Fibroblast of skin of right biceps (primary cell): Measurements from ENCODE around the gene GSX2.
A peak's percentile ranks its signal among the peaks of the same experiment; 100 is the strongest.

Experiments used
- DNase-seq: peaks from one replicate; pipeline ENCODE4 v3.0.0-alpha.2; 2013

GSX2 gene

DNA sequence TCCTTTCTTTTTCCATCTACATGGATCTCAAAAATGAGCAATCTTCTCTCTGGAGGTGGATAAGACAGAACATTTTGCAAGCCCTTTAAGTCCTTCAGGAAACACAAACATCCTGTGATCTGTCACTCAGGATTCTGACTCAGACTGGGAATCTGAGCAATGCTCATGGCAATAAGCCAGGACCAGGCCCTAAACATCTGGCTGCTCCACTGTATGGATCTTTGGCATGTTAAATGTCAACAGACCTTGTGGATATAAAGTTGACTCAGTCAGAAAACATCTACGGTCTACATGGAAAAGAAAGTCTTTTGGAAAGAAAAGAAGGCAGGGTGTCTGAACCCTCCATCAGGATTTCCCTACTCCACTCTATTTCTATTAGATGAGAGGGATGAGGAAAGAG, 17.8 kb upstream of the GSX2 start:
- DNase-seq: peak; percentile 99

DNA sequence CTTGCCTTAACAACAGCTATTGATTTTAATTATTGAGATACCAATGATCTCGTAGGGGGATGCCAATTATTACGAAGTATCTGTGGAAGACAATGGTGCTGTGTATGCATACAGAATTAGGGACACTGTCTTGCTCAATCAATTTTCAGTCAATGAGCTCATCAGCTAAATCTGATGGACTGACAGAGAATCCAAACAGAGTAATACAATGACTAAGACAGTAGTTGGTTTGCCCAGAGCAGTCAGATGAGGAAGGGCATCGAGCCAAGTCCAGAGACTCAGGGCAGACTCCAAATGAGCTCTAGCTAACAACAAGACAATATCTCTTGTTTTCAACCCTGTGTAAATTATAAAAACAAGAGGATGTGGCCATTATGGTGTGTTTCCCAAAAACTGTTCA, 14.7 kb upstream of the GSX2 start:
- DNase-seq: peak; percentile 91

- no peak for DNase-seq
Measured at GRCh38 chr4:54089875-54090274, 10.1 kb upstream of the GSX2 start.

- DNase-seq: no peak
Measured at GRCh38 chr4:54090404-54090803, 9.6 kb upstream of the GSX2 start.

DNA sequence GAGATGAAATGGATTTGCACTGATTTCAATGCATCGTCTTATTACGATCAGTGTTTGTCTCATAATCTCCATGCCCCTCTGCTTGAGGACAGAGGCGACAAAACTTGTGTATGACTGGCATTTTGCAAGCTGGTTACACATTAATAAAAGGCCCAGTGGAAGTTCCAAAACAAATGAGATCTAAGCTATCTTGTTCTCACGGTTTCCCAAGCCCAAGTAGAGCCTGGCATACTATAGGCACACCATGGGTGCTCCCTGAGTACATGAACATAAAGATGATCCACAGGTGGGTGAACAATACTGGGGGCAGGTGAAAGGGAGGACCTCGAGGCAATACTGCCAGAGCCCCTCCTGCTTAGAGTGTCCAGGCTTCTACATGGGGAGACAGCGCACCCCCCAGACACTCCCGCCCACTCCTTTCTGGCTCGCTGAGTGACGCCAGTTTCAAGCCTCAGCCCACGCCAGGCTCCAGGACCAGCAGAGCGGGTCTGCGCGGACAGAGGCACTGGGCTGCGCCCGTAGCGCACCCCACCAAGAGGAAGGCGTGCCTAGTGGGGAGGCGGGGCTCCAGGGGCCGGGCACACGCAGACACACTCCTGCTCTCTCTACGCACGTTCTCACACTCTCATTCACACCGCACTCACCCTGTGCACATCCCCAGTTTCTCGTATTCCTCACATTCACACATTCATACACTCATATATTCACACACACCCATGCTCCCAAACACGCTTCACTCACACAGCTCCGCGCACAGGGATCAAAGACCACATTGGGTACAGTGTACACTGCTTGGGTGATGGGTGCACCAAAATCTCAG, 8.9 kb upstream of the GSX2 start:
- no peak for DNase-seq

GRCh38 chr4:54091637-54092404, 8.1 kb upstream of the GSX2 start:
- DNase-seq: peak; percentile 62

DNA sequence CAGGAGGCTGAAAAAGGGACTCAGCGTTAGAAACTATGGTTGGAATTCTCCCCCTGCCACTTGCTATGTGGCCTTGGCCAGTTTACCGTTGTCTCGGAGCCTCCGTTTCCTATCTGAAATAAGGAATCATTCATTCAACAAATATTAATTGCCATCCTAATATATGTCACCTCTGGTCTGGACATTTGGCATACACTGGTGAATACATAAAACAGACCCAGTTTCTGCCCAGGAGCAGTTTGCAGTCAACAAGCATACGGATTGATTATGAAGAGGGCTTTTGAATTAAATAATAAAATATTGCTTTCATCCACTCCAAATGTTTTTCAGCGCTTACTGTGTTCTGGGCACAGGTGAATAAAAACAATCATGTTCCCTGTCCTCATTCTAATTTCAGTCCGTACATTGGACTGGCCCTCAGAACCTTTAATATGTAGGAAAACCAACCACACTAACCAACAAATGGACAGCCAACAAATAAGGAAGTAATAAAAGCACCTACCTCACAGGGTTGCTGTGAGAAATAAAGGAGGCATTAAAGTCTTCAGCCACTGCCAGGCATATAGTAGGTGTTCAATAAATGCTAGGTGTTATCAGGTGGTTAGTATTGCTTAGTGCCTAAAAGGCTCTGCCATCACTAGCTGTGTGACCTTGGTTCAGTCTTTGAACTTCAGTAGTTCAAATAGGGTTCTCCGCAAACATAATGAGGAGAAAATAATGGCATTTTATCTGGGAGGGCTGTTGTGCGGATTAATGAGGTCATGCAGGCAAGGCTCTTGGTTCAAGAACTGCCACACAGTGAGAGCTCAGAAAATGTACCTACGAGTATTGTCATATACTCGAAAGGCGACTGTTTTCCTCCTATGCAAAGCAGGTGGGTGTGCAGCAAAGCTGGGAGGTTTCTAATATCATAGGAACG, 7.3 kb upstream of the GSX2 start:
- DNase-seq: no peak

DNA sequence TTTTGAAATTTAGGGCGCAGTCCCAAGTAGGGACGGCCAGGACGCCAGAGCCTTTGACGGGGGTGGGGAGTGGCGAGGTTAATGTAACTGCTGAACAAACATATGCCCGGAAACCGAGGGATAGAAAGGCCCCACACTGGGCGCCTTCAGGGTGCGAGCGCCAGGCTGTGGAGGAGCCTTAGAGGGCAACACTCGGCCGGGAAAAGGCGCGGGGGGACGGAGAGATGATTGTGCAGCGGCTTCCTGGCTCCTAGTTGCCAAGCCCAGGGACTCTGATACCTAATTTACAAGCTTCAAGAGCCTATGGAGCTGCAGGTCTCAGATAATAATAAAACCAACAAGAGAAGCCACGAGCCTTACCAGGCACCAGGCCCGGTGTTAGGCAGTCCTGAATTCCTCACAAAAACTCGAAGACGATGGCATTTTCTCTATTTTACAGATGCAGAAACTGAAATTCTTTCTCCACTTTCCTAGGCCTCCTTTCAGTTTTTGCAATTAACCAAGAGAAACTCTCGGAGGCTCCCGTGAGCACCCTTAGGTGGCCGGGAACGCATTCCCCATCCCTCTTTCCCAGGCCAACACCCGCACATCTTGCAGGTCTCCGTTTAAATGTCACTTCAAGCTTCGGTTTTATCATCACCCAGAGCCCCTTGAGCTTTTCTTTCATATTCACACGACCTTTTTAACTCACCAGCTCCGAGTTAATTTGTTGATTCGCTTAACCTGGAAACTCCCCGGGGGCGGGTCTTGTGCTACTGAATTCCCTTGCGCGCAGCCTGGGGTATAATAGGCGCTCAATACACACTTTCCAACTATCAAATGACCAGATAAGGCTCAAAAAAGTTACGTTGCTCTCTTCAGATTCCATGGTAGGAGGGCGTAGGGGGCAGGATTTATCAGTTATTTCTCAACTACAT, 6.4 kb upstream of the GSX2 start:
- no peak for DNase-seq

DNA sequence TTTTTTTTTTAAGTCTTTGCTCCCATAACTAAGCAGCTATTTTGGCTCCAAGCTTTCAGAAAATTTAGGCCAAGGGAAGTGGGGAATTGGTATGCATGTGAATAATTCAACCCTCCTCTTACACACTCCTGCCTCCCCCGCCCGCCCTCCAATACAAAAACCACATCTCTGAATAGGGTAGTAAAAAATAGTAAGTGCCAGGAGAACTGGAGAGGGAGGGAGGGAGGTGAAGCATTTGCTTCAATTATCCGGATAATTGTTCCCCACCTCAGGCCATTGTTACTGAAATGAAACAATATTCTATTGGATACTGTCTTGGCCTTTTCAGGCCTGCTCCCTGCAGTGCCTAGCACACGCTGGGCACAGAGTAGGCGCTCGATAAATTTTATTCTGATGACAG, 5.5 kb upstream of the GSX2 start:
- peak; percentile 52 for DNase-seq

DNA sequence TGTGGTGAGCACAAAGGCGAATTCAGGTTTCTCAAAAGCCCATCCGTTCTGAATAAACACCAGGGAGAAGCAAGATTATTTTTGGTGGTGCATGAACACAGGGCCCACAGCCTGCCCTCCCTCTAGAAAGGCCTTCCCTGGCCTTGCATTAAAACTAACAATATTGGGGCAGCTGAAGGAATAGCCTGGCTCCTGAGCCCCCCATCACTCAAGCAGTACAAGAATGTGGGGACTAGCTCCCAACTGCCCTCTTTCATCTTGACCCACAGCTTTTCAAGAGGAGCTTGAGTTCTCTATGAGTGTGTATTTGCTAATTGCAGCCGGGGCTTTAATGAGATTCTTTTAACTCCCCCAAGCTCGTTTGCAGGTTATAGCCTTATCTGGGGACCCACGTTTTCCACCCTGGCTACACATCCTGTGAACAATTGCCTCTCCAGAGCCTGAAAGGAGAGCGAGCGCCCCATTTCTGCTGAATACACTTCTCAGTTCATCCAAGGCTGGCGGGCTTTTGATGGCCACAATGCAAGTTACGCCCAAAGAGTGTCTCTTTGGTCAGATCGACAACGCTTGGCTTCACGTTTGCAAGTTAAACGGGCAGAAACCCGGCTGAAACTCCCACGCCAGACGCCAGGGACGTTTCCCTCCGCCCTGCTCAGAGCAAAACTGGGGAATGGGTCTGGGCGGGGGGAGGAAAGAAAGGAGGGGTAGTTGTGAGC, 4.7 kb upstream of the GSX2 start:
- no peak for DNase-seq

DNA sequence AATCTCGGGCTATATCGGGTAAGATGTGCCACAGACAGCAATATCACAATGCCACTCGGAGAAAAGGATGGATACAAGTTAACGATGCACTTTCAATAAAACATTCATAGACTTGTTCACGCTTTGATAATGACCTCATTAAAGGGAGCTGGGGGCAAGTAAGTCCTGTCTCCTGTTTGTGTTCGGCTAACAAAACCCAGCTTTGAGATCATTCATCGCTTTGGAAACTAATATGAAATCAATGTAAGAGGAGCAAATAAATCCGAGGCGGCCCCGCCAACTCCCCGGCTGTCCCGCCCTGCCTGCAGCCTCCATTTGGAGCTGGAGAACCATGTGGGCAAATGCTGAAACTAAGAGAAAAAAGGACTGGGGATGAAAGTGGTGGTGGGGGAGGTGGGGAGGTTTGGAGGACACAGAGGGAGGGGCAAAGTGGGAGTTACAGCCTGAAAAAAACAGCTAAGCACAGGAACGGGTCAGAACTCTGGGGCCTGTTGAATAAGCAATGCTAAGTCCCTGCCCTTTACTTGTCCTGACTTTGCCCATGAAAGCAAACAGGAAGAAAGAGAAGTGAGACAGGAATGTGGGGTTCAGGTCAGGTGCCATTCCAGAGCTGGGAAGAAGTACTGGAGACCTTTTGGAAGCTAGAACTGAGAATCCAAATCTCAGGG, 3.5 kb upstream of the GSX2 start:
- DNase-seq: no peak

GRCh38 chr4:54097152-54097551, 2.8 kb upstream of the GSX2 start:
- DNase-seq: no peak

- no peak for DNase-seq
Measured at GRCh38 chr4:54098375-54098774, 1.6 kb upstream of the GSX2 start.

- DNase-seq: no peak
Measured at GRCh38 chr4:54099287-54099747, 646 bp upstream of the GSX2 start.

DNA sequence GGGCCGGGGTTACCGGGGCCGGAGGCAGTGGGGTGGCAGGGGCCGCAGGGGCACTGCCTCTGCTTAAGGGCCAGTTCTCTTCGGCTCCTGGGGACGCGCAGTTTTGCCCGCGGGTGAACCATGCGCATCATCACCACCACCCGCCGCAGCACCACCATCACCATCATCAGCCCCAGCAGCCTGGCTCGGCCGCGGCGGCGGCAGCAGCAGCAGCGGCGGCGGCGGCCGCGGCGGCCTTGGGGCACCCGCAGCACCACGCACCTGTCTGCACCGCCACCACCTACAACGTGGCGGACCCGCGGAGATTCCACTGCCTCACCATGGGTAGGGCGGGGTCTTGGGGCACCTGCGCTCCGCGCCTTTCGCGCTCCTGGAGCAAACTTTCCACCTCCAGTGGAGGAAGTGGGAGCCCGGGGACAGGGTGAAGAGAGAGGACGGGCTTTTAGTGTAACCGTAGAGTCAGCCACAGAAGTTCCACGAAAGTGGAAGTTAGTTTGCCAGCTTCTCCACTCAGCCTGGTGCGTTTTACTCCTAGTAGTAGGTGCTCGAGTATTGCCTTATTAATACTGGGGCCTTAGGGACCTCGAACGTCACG, 729 bp downstream of the GSX2 start:
- no peak for DNase-seq

GRCh38 chr4:54101190-54102041, 1.5 kb downstream of the GSX2 start:
- DNase-seq: no peak

DNA sequence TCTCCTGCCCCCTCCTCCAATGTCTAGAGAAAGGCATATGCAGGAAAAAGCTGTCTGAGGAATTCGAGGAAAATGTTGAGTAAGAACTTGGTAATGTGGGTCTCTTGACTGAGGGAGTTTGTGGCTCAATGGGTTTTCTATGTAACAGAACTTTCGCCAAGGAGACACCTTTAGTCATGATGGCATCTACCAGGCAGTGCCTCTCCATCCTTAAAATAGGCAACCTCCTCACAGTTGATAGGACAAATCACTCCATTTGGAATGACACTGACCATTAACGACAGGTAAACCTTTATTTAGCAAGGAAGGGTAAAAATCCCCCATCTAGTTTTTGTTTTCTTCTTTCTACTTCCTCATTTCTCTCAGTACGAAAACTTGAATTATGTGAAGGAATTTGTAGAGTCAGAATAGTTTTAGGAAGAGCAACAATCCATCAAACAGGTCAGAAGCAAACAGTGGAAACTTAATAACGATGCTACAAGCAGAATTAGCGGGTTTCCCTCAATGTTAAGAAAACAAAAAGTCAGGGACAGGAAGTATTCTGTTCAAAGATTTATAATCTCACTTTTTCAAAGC, 2.7 kb downstream of the GSX2 start:
- DNase-seq: peak; percentile 28

DNA sequence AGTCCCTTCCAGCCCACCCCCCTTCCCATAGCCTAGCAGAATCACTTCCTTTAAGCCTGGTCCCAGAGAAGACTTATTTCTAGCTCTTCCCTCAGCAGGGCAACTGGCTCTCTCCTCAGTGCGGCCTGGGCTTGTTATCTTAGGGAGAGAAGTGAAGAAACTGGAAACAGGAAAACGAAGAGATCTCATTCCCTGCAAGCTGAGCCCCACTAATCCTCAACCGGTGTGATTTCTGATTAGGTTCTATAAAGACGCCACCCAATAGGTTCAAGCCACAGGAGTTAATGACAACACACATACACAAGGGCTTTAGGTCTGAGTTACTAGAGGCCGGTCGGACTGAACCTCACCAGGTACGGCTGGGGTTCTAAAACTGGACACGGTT, 3.2 kb downstream of the GSX2 start:
- no peak for DNase-seq

- DNase-seq: no peak
Measured at GRCh38 chr4:54104907-54105306, 4.9 kb downstream of the GSX2 start.
